Fibroblast of skin of scalp (primary cell): ENCODE results near the gene WNT1.

Experiments used
- DNase-seq: peaks from one replicate; pipeline ENCODE4 v3.0.0-alpha.2; 2013

Gene WNT1

DNA sequence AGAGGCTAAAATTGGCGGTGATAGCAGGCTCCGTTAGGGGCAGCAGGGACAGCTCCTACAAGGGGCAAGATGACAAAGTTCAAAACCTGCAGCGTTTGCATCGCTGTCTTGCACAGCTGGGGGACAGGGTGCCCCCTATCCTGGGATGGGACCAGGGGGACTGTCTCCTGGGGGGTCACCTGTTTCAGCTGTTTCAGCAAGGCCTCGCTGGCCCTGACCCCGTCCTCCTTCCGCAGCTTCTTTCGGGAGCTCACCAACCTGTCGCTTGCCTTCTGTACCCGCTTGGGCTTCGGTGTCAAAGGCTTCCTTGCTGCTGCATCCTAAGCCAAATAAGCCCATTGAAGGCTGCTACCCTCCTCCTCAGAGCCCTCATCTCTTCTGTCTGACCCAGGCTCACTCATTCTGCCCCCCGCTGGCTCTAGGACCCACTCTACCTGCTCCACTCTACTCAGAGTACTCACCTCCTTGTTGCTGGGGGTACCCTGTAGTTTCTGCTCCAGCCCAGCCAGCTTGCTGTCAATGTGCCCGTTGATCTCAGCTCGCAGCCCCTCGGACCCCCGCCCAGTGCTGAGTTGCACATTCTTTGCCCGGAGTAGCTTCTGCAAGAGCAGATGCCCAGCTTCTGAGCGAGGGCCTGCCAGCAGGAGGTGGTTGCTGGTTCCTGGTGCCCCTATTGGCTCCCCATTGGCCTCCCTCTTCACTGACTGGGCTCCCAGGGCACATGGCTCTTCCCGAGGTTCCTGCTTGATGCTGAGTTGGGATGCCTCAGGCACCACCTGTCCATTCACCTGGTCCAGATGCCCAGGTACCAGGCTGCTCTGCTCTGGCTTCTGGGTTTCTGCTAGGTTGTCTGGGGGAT, 52.8 kb downstream of the WNT1 start:
- no peak for DNase-seq

GRCh38 chr12:49031573-49032161, 53.5 kb downstream of the WNT1 start:
- no peak for DNase-seq
